ENCODE data around the gene NEDD8. TPM values are rescaled to one million over a fixed set of nuclear protein-coding genes. Genes with fewer than 3 reads are reported as not detected.
"Not testable (repeated sequence)": the region's sequence is repeated elsewhere in the genome, so short reads cannot be mapped to it uniquely, and the experiment has no call there.

Gene NEDD8
- total RNA-seq, 1 experiment from 2014 or later, result 234 TPM

DNA sequence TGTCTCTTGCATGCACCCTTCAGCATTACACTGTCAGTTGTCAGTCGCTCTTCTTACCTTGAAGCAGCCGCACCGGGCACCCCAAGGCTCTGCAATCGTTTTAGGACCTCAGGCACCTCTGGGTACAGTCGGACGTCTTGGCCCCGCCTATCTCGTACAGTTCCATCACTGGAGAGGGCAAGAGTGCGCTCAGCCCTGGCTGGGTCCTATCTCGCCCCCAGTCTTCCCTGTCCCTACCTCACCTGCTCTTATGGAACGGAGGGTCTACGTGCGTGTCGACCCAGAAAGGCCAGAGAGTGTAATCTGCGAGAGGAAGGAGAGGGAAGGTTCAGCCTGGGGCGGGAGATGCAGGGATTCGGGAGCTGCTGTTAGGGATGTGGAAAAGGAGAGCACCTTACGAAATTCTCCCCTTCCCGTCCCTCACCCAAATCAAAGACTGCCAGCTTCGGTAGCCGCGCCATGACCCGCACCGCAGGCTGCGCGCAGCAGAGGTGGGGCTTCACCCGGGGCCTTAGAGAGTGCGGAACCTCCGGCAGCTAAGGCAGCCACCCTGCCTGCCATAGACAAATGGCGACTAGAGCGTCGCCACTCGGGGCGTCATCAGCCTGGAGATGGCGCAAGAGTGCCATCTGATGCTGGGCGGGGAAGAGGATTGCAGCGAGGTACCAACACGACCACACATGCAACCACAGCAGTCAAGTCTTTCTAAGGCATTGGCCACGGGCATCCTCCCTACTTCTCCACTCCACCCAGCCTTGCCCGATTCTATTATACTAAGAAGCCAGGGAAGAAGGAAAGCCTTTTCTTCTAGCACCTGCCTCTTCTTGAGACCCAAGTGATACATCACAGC is 16.4 kb downstream of the NEDD8 start, which contains the start of gene MDP1:
MDP1 (minus strand) TSS at position 572 of the 850 bp plus-strand sequence; CDS start at position 461, 111 bp downstream.
- peaks cover 41% of the 10 kb centered on the region for H3K36me3 ChIP-seq
- H3K27me3 ChIP-seq (replicated peaks), result no peaks in the 10 kb centered on the region
- H3K9me3 ChIP-seq (replicated peaks), result no peaks in the 10 kb centered on the region
- 0 out of 2 replicates have a peak within 1 kb of the TSS, but pooled peaks have one; percentile 1 for H3K27ac ChIP-seq
- H3K4me3 ChIP-seq, result peak within 1 kb of the TSS; percentile 47
- DNase-seq (ENCODE audit: low read depth in 1 of 2, low spot score in 2 of 2), result peak; percentile 72 to 76
- H3K4me1 ChIP-seq (replicated peaks), result peaks cover 13% of the 10 kb centered on the region

DNA sequence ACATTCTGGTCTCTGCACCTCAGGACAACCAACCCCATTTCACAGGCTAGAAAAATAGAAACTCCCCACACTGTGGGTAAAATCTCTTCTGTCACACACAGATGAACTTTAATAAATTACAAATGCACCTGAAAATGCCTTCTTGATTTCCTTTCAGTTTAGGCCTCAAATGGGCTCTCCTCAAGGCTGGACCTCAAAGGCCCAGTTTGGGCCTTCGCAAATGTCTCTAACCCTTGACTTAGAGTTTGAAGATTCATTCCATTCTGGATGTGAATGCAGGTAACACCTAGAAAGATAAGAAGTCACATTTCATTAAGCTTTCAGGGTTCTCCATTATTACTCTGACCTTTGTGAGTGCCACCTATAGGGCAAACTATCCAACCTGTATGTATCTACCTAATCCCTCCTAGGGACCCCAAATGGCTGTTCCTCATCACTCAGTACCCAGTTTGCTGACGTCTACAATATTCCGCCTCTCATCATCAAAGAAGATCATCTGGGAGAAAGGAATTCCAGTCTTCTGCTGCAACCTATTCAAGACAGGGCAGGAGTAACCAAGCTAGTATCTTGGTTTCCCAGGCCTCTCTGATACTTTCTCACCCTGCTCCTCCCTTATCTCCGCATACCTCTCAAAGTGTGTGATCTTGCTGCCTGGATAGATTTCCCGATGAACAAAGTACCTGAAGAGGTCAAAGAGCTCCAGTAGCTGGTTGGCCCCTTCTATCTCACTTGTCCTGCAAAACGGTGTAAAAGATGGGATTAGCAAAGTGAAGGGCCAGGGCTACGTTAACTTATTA is 18.1 kb downstream of the NEDD8 start:
- Histone ChIP-seq H3K9me3 (replicated peaks) (no peaks in the 10 kb centered on the region), H3K4me3 (peak overlapping the region; percentile 62), H3K27ac (no peak overlapping the region; the same call in 1 of the 2 replicates), H3K4me1 (replicated peaks) (peaks cover 13% of the 10 kb centered on the region), H3K27me3 (replicated peaks) (no peaks in the 10 kb centered on the region), H3K36me3 (peaks cover 56% of the 10 kb centered on the region)
- DNase-seq (ENCODE audit: low read depth in 1 of 2, low spot score in 2 of 2), result no peak

DNA sequence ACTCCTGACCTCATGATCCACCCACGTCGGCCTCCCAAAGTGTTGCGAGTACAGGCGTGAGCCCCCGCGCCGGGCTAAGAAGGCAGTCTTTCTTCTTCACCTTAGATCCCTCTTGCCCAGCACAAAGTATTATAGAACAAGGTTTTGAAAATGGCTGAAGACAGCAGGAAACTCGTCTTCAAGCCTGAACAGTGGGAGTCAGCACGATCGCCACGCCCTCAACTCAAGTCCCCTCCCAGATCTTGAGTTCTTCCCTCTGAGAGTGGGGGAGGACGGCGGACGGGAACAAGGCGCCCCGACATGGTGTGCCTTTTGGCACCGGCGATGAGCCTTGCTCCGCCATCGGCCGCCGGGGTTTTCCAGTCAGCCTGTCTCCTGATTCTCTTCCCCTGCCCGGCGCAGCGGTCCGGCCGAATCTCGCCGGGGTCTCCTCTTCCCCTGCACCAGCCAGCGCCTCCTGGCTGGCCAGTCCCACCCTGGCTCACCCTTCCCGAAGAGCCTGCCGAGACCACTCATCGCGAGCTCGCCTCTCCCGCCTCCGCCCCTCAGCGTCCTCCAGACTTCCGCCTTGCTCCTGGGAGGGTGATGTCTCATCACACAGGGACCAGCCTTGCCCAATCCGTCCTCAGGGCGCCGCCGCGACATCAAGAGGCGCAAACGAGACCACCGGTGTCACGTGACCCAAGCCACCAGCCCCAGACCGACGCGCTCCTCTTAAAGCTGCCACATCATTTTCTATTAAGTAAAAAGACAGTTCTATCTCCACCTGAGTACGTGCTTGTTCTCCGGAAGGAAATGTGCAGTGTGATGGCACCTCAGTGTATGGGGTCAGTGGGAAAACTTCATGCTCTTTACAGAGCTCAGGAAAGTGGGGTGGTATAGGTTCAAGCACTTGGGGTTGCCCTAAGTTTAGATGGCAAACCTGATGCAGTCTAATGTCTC is 19.0 kb downstream of the NEDD8 start, which contains the start of gene CHMP4A:
CHMP4A (minus strand) TSS at position 565 of the 942 bp plus-strand sequence; CDS start at position 516, 49 bp downstream.
- DNase-seq (ENCODE audit: low read depth in 1 of 2, low spot score in 2 of 2), result peak; percentile 97 to 98
- H3K9me3 ChIP-seq (replicated peaks), result no peaks in the 10 kb centered on the region
- H3K27me3 ChIP-seq (replicated peaks), result no peaks in the 10 kb centered on the region
- H3K36me3 ChIP-seq, result peaks cover 55% of the 10 kb centered on the region
- peak within 1 kb of the TSS; percentile 62 for H3K4me3 ChIP-seq
- peaks cover 13% of the 10 kb centered on the region for H3K4me1 ChIP-seq (replicated peaks)
- H3K27ac ChIP-seq, result peak within 1 kb of the TSS; percentile 93

DNA sequence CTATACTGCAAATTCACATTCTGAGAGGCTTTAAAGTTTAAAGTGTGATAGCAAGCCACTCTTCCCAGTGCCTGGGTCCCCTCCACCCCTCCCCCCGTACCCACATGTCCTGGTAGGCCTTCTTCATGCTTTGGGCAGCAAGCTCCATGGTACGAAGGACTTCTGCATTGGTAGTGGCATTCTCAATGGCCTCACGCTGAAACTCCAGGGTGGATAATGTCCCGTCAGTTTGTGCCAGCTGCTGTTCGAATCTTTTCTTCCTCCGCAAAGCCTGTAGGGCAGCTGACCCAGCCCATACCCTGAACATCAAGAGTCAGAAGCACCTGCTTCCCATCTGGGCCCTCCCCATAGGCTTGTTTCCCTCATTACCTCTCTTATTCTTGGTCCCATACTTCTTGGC is 20.9 kb downstream of the NEDD8 start:
- Histone ChIP-seq H3K9me3 (replicated peaks) (no peaks in the 10 kb centered on the region), H3K27me3 (replicated peaks) (no peaks in the 10 kb centered on the region), H3K36me3 (peaks cover 55% of the 10 kb centered on the region), H3K4me1 (replicated peaks) (peaks cover 13% of the 10 kb centered on the region), H3K4me3 (no peak overlapping the region), H3K27ac (no peak overlapping the region)
- no peak for DNase-seq (ENCODE audit: low read depth in 1 of 2, low spot score in 2 of 2)

DNA sequence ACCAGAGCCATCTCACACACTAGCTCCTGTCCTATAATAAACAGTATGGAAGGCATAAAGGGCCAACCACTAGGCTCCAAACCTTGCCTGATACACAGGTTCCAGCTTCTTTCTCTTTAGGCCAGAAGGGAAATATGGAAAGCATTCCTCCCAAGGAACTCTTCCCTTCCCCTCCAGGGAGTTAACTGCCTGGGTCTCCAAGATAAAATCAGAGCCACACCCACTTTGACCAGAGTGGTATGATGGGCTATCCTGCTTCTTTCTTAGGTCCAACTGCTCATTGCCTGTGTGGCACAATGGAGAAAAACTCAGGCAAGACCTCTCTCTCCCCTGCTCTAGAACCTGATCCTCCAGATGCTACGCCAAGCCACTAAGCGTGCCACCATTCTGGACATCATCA is 24.5 kb downstream of the NEDD8 start:
- no peak overlapping the region for H3K4me3 ChIP-seq
- no peak for DNase-seq (ENCODE audit: low read depth in 1 of 2, low spot score in 2 of 2)
- no peak overlapping the region for H3K27ac ChIP-seq
- H3K4me1 ChIP-seq (replicated peaks), result peaks cover 4% of the 10 kb centered on the region; the same call in 1 of the 2 replicates
- no peaks in the 10 kb centered on the region for H3K27me3 ChIP-seq (replicated peaks)
- peaks cover 54% of the 10 kb centered on the region for H3K36me3 ChIP-seq
- H3K9me3 ChIP-seq (replicated peaks), result no peaks in the 10 kb centered on the region

DNA sequence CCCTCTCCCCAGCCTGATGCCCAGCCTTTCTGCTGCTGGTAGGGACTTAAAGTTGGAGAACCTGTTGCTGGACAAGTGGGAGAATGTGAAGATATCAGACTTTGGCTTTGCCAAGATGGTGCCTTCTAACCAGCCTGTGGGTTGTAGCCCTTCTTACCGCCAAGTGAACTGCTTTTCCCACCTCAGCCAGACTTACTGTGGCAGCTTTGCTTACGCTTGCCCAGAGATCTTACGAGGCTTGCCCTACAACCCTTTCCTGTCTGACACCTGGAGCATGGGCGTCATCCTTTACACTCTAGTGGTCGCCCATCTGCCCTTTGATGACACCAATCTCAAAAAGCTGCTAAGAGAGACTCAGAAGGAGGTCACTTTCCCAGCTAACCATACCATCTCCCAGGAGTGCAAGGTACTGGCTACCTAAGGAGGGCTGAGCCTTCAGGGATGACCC is 25.0 kb downstream of the NEDD8 start:
- no peak overlapping the region for H3K4me3 ChIP-seq
- DNase-seq (ENCODE audit: low read depth in 1 of 2, low spot score in 2 of 2), result no peak
- H3K27me3 ChIP-seq (replicated peaks), result no peaks in the 10 kb centered on the region
- H3K36me3 ChIP-seq, result peaks cover 54% of the 10 kb centered on the region
- H3K27ac ChIP-seq, result no peak overlapping the region
- no peaks in the 10 kb centered on the region for H3K9me3 ChIP-seq (replicated peaks)
- H3K4me1 ChIP-seq (replicated peaks), result peaks cover under 1% of the 10 kb centered on the region; the same call in 1 of the 2 replicates

DNA sequence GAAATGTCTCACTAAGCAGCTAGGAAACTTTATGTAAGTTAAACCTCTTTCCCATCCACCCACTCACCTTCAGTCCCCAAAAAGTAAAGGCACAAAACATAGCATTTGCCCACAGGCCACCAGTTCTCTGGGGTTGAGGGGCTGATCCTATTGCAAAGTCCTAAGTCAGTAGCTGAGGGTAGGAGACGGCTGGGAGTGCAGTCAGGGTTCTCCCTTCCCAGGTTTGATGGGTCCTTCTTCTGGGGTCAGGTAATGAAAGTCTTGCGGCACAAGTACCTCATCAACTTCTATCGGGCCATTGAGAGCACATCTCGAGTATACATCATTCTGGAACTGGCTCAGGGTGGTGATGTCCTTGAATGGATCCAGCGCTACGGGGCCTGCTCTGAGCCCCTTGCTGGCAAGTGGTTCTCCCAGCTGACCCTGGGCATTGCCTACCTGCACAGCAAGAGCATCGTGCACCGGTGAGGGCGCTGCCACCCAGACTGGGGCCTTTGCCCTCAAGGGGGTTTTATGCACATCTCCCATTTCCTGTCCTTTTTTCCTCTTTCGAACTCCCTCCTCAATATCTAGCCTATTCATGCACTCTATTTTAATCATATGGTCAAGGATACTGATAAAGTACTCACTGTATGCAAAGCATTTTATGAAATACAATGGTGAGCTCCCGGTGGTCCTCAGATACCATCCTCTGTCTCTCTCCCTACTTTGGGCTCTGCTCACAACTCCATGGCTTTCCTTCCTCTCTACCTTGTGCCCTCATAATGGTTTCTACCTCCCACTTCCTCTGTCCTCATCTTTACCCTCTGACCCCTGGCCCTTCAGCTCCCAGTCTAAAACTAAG is 25.7 kb downstream of the NEDD8 start:
- no peak for DNase-seq (ENCODE audit: low read depth in 1 of 2, low spot score in 2 of 2)
- Histone ChIP-seq H3K27me3 (replicated peaks) (no peaks in the 10 kb centered on the region), H3K36me3 (peaks cover 50% of the 10 kb centered on the region), H3K4me1 (replicated peaks) (no peaks in the 10 kb centered on the region), H3K27ac (no peak overlapping the region), H3K9me3 (replicated peaks) (no peaks in the 10 kb centered on the region), H3K4me3 (no peak overlapping the region)

DNA sequence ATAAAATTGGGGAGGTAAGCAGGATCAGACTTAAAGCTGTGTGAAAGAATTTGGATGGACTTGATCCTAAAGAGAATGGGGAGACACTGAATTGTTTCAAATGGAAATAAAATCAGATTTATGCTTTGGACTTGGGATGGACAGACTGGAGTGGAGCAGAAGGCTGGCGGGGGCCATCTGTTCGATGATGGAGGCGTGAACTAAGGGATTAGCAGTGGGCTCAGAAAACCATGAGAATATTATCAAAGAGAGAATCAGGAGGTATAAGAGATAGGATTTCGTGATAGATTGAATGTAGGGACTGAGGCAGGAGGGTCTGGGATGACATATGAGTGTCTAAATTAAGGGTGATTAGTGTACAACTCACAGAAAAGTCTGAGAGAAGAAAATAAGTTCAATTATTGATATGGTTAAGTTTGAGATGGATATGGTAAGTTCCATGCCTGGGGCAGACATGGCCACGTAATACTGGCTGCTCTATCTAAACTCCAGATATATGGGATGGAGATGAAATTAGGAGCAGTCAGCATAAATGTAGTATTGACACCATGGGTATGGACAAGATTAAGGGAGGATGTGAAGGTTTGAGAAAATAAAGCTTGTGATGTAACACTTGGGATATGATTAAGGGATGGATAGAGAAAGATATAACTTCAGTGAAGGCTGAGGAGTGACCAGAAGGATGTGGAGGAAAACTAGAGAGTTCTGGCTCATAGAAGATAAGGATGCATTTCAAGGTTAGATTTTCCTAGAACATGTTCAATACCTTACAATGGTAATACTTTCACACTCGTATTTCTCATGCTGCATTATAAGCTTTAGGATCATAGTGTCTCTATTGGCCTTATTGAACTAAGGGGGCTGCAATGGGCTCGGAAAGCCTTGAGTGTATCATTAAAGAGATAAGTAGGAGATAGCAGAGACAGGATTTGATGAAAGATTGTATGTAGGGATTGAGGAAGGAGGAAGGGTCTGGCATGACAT is 27.7 kb downstream of the NEDD8 start:
- Histone ChIP-seq H3K4me3 (no peak overlapping the region), H3K27me3 (replicated peaks) (no peaks in the 10 kb centered on the region), H3K36me3 (peaks cover 30% of the 10 kb centered on the region), H3K9me3 (replicated peaks) (no peaks in the 10 kb centered on the region), H3K4me1 (replicated peaks) (no peaks in the 10 kb centered on the region), H3K27ac (no peak overlapping the region)
- DNase-seq (ENCODE audit: low read depth in 1 of 2, low spot score in 2 of 2), result no peak

DNA sequence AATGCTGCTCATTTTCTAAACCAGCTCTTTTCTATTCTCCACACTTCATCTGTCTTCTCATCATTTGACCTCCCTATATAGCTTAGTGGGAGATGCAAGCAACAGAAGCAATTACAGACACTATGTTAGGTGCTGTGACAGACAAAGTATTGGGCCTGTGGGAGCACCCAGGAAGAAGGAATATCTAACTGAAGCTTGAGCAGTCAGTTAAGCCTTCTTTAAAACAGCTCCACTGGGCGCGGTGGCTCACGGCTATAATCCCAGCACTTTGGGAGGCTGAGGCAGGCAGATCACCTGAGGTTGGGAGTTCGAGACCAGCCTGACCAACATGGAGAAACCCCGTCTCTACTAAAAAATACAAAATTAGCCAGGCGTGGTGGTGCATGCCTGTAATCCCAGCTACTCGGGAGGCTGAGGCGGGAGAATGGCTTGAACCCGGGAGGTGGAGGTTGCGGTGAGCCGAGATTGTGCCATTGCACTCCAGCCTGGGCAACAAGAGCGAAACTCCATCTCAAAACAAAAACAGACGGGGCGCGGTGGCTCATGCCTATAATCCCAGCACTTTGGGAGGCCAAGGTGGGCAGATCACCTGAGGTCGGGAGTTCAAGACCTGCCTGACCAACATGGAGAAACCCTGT is 28.8 kb downstream of the NEDD8 start:
- H3K4me3 ChIP-seq, result not testable (repeated sequence)
- peaks cover 27% of the 10 kb centered on the region for H3K36me3 ChIP-seq

DNA sequence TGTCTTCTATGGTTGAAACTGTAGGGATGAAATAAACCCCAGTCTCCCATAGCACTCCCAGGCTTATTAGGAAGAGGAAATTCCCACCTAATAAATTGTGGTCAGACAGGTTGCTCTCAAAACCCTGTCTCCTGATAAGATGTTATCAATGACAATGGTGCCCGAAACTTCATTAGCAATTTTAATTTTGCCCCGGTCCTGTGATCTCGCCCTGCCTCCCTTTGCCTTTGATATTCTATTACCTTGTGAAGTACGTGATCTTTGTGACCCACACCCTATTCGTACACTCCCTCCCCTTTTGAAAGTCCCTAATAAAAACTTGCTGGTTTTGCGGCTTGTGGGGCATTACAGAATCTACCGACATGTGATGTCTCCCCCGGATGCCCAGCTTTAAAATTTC is 29.6 kb downstream of the NEDD8 start:
- peaks cover 18% of the 10 kb centered on the region for H3K36me3 ChIP-seq
- H3K4me3 ChIP-seq; H3K9me3 ChIP-seq (replicated peaks); H3K27ac ChIP-seq; DNase-seq (ENCODE audit: low read depth in 1 of 2, low spot score in 2 of 2); H3K27me3 ChIP-seq (replicated peaks); H3K4me1 ChIP-seq (replicated peaks): not testable (repeated sequence)

More for the DNA sequence above, 28.8 kb downstream of the NEDD8 start:
- not testable (repeated sequence) for DNase-seq (ENCODE audit: low read depth in 1 of 2, low spot score in 2 of 2); H3K27ac ChIP-seq; H3K4me1 ChIP-seq (replicated peaks); H3K27me3 ChIP-seq (replicated peaks); H3K9me3 ChIP-seq (replicated peaks)

DNA sequence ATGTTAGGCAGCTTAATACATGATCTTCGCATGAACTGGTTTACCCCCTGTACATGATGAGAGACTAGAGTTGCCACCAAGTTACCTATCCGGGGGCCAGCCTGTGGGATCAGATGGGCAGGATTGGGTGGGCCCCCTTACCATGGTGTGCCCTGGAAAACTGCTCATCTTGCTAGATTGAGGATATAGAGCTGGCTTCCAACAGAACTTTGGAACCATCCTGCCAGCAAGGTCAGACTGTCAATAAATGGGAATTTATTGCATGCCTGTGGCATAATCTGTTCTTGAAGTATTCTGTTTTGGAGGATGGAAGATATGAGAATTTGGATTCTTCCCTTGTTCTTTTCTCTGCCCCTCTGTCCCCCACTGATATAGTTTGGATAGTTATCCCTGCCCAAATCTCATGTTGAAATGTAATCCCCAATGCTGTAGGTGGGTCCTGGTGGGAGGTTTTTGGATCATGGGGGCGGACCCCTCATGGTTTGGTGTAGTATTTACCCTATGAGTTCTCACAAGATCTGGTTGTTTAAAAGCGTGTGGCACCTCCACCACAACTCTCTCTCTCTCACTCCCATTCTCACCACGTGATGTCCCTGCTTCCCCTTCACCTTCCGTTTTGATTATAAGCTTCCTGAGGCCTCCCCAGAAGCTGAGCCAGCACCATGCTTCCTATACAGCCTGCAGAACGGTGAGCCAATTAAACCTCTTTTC is 33.2 kb downstream of the NEDD8 start:
- no peak overlapping the region for H3K4me3 ChIP-seq
- H3K9me3 ChIP-seq (replicated peaks), result no peaks in the 10 kb centered on the region; the same call in 1 of the 2 replicates
- H3K4me1 ChIP-seq (replicated peaks), result peaks cover 20% of the 10 kb centered on the region
- no peak for DNase-seq (ENCODE audit: low read depth in 1 of 2, low spot score in 2 of 2)
- no peak overlapping the region for H3K27ac ChIP-seq
- no peaks in the 10 kb centered on the region for H3K27me3 ChIP-seq (replicated peaks)
- H3K36me3 ChIP-seq, result peaks cover 19% of the 10 kb centered on the region

Data from SJSA1 (cell line).